GM12874 (cell line): ENCODE measurements around the gene SLC25A51.

Source experiments
- TF ChIP-seq, protein P1 (sequence below): IDR thresholded peaks from 2 replicates; pipeline ENCODE4 v1.5.1; 2011; ENCODE audit warnings: low read depth, mild to moderate bottlenecking, control low read depth, low read length, moderate library complexity; ENCODE audit not compliant: insufficient read depth

The SLC25A51 gene

GRCh38 chr9:37922363-37923117 is 18.6 kb upstream of the SLC25A51 start:
- TF ChIP-seq, protein P1, sequence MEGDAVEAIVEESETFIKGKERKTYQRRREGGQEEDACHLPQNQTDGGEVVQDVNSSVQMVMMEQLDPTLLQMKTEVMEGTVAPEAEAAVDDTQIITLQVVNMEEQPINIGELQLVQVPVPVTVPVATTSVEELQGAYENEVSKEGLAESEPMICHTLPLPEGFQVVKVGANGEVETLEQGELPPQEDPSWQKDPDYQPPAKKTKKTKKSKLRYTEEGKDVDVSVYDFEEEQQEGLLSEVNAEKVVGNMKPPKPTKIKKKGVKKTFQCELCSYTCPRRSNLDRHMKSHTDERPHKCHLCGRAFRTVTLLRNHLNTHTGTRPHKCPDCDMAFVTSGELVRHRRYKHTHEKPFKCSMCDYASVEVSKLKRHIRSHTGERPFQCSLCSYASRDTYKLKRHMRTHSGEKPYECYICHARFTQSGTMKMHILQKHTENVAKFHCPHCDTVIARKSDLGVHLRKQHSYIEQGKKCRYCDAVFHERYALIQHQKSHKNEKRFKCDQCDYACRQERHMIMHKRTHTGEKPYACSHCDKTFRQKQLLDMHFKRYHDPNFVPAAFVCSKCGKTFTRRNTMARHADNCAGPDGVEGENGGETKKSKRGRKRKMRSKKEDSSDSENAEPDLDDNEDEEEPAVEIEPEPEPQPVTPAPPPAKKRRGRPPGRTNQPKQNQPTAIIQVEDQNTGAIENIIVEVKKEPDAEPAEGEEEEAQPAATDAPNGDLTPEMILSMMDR: no peak

- TF ChIP-seq, protein P1: no peak
These were observed 17.8 kb upstream of the SLC25A51 start for GRCh38 chr9:37921546-37922300.

- TF ChIP-seq, protein P1: no peak
These were observed 17.2 kb upstream of the SLC25A51 start for GRCh38 chr9:37921168-37921510.

- TF ChIP-seq, protein P1: no peak
These were observed 16.7 kb upstream of the SLC25A51 start for GRCh38 chr9:37920471-37921167.

- TF ChIP-seq, protein P1: no peak
These were observed 16.0 kb upstream of the SLC25A51 start for GRCh38 chr9:37919956-37920335.

GRCh38 chr9:37919246-37919955 is 15.5 kb upstream of the SLC25A51 start:
- TF ChIP-seq, protein P1: no peak
